ENCODE measurements around the gene TGFA. TPM values are rescaled to one million over a fixed set of nuclear protein-coding genes. Genes with fewer than 3 reads are reported as not detected.

TGFA gene
- total RNA-seq, 2 donors from 2014 or later: 1.1 to 1.9 TPM

DNA sequence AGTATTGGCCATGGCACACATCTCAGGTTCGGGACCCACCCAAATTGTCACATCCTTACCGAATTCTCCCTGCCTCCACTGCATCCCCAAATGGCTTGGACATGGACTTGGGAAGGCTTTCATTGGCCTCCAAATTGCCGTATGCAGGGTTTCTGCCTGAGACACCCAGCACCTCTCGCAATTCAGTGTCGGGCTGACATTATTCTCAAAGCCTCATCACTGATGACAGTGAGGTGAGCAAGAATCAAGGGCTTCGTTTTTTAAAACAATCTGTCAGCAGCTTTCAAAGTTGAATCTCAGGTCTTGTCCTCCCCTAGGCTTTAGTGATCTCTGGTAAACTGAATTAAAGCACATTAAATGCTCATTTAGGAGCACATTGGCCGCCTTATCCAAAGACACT, 29.5 kb upstream of the TGFA start:
- H3K4me1 ChIP-seq (ENCODE audit: control insufficient read depth in 1 of 2, low read depth in 2 of 2): no peaks in the 10 kb centered on the region
- no peak for TF ChIP-seq CTCF (IDR thresholded peaks at IDR 0.05)
- no peak overlapping the region for H3K4me3 ChIP-seq
- no peak for ATAC-seq (ENCODE audit: insufficient number of reproducible peaks, low FRiP score, low read depth)
- no peak for DNase-seq (ENCODE audit: low spot score)
- H3K9me3 ChIP-seq: no peaks in the 10 kb centered on the region
- H3K27me3 ChIP-seq (replicated peaks; ENCODE audit: insufficient read depth): no peaks in the 10 kb centered on the region
- H3K36me3 ChIP-seq: no peaks in the 10 kb centered on the region
- H3K27ac ChIP-seq: no peak overlapping the region

DNA sequence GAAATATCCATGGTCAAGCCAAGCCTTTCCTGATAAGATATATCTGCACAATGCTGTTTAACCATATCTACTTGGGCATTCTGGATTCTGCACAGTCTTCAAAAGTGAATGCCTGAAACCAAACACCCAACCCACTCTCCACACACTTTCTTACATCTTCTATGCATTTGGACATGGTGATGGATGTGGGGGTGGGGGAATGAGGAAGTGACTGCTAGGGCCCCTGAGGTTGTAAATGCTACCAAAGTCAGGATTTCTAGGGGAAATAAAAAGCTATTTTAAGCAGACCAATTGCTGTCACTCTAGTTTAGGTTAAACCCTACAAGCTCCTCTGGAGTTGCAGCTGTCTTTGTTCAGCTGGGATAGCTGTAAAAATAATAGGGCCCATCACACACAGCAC, 26.7 kb upstream of the TGFA start:
- H3K27me3 ChIP-seq (replicated peaks; ENCODE audit: insufficient read depth): no peaks in the 10 kb centered on the region
- no peaks in the 10 kb centered on the region for H3K9me3 ChIP-seq
- no peaks in the 10 kb centered on the region for H3K4me1 ChIP-seq (ENCODE audit: control insufficient read depth in 1 of 2, low read depth in 2 of 2)
- no peak for TF ChIP-seq CTCF (IDR thresholded peaks at IDR 0.05)
- no peak overlapping the region for H3K4me3 ChIP-seq
- no peak for ATAC-seq (ENCODE audit: insufficient number of reproducible peaks, low FRiP score, low read depth)
- H3K36me3 ChIP-seq: no peaks in the 10 kb centered on the region
- DNase-seq (ENCODE audit: low spot score): no peak
- H3K27ac ChIP-seq: no peak overlapping the region

DNA sequence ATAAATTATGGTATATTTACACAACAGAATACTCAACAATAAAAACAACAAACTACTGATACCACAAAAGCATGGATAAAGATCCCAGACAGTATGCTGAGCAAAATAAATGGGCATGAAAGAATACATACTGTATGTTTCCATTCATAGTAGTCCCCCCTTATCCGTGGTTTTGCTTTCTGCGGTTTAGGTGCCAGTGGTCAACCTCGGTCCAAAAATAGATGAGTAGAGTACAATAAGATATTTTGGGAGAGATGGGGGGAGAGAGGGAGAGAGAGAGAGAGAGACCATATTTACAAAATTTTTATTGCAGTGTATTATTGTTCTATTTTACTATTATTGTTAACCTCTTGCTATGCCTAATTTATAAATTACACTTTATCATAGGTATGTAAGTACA, 21.0 kb upstream of the TGFA start:
- H3K4me1 ChIP-seq (ENCODE audit: control insufficient read depth in 1 of 2, low read depth in 2 of 2): no peaks in the 10 kb centered on the region
- no peaks in the 10 kb centered on the region for H3K36me3 ChIP-seq
- no peak for TF ChIP-seq CTCF (IDR thresholded peaks at IDR 0.05)
- ATAC-seq (ENCODE audit: insufficient number of reproducible peaks, low FRiP score, low read depth): no peak
- no peaks in the 10 kb centered on the region for H3K27me3 ChIP-seq (replicated peaks; ENCODE audit: insufficient read depth)
- H3K27ac ChIP-seq: no peak overlapping the region
- no peak for DNase-seq (ENCODE audit: low spot score)
- H3K4me3 ChIP-seq: no peak overlapping the region
- H3K9me3 ChIP-seq: no peaks in the 10 kb centered on the region

DNA sequence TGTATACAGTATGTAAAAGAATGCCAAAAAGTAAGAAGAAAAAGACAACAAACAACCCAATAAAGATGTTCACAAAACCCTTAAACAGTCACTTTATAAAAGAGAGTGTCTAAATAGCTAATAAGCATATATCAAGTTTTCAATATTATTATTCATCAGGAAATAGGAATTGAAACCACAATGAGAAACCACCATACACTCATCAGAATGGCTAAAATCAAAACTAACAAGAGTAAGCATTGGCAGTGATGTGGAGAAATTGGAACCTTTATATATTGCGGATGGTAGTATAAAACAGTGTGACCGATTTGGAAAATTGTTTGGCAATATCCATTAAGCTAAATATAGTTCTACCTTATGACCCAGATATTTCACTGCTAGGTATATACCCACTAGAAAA, 20.5 kb upstream of the TGFA start:
- H3K4me3 ChIP-seq: no peak overlapping the region
- H3K27me3 ChIP-seq (replicated peaks; ENCODE audit: insufficient read depth): no peaks in the 10 kb centered on the region
- no peak for TF ChIP-seq CTCF (IDR thresholded peaks at IDR 0.05)
- H3K9me3 ChIP-seq: no peaks in the 10 kb centered on the region
- ATAC-seq (ENCODE audit: insufficient number of reproducible peaks, low FRiP score, low read depth) (no peak), DNase-seq (ENCODE audit: low spot score) (no peak)
- H3K4me1 ChIP-seq (ENCODE audit: control insufficient read depth in 1 of 2, low read depth in 2 of 2): no peaks in the 10 kb centered on the region
- H3K27ac ChIP-seq: no peak overlapping the region
- no peaks in the 10 kb centered on the region for H3K36me3 ChIP-seq

DNA sequence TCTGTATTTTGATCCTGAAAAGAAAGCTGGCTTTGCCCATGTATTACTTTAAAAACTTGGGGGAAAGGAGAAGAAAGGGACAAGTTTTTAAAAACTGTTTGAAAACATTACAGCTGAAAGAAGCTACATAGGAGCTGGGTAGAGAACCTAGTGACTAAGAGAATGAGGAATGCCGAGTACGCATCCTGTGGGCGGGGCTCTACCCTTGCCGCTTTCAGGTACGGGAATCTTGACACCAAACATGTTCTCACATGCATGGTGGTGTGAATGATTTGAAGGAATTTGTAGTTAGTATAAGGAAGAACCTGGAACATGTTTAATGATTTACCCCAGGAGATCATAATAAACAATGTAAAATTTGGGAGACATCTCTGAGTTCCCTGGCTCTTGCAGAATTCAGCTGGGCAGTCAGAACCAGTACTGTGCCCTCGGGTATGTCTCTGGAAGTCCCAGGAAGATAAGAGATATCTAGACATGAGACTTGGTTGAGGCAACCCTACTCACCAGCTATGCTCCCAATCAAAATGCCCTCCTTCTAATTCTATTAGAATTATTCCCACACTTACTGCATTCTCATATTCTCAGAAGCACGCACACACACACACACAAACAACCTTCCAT, 16.5 kb upstream of the TGFA start:
- ATAC-seq (ENCODE audit: insufficient number of reproducible peaks, low FRiP score, low read depth) (no peak), DNase-seq (ENCODE audit: low spot score) (no peak)

More for the DNA sequence above, 16.5 kb upstream of the TGFA start:
- Histone ChIP-seq H3K27ac (no peak overlapping the region), H3K9me3 (no peaks in the 10 kb centered on the region), H3K4me3 (no peak overlapping the region), H3K27me3 (replicated peaks; ENCODE audit: insufficient read depth) (no peaks in the 10 kb centered on the region), H3K4me1 (ENCODE audit: control insufficient read depth in 1 of 2, low read depth in 2 of 2) (no peaks in the 10 kb centered on the region), H3K36me3 (no peaks in the 10 kb centered on the region)
- TF ChIP-seq CTCF (IDR thresholded peaks at IDR 0.05): no peak

Measured in thoracic aorta (tissue), 2 donors.